ENCODE results near the gene ZNF185. TPM values are rescaled to one million over a fixed set of nuclear protein-coding genes. Genes with fewer than 3 reads are reported as not detected.

The ZNF185 gene
- total and polyA plus RNA-seq, 4 donors, result 3.7 to 8.9 (median 7.5) TPM

- no peak for DNase-seq (ENCODE audit: low read depth in 4 of 6, low spot score in 6 of 6)
- peaks cover 6% of the 10 kb centered on the region for H3K27me3 ChIP-seq (ENCODE audit: control insufficient read depth, insufficient read depth, low read length)
- no peak overlapping the region for H3K4me3 ChIP-seq (ENCODE audit: low read depth, low read length)
- peaks cover 20% of the 10 kb centered on the region for H3K4me1 ChIP-seq (ENCODE audit: control insufficient read depth, insufficient read depth, low read length)
- H3K36me3 ChIP-seq (ENCODE audit: control insufficient read depth, insufficient read depth, low read length), result no peaks in the 10 kb centered on the region
- WGBS (ENCODE audit: insufficient coverage), result 70% methylated on average over 7 of the region's 9 CpGs
- no peaks in the 10 kb centered on the region for H3K9me3 ChIP-seq (ENCODE audit: control insufficient read depth, insufficient read depth, low read length)
- H3K27ac ChIP-seq (ENCODE audit: low read depth, low read length), result no peak overlapping the region
These were observed 3.8 kb upstream of the ZNF185 start for GRCh38 chrX:152893980-152894610.

- Histone ChIP-seq H3K27me3 (ENCODE audit: control insufficient read depth, insufficient read depth, low read length) (peaks cover 6% of the 10 kb centered on the region), H3K36me3 (ENCODE audit: control insufficient read depth, insufficient read depth, low read length) (no peaks in the 10 kb centered on the region), H3K4me1 (ENCODE audit: control insufficient read depth, insufficient read depth, low read length) (peaks cover 20% of the 10 kb centered on the region), H3K4me3 (ENCODE audit: low read depth, low read length) (no peak overlapping the region), H3K9me3 (ENCODE audit: control insufficient read depth, insufficient read depth, low read length) (no peaks in the 10 kb centered on the region), H3K27ac (ENCODE audit: low read depth, low read length) (no peak overlapping the region)
- DNase-seq (ENCODE audit: low read depth in 4 of 6, low spot score in 6 of 6), result no peak
- 71% methylated on average over 3 of the region's 3 CpGs for WGBS (ENCODE audit: insufficient coverage)
These were observed 2.7 kb upstream of the ZNF185 start for GRCh38 chrX:152895121-152895520.

- no peak overlapping the region for H3K27ac ChIP-seq (ENCODE audit: low read depth, low read length)
- WGBS (ENCODE audit: insufficient coverage), result 87% methylated on average over 6 of the region's 8 CpGs
- H3K27me3 ChIP-seq (ENCODE audit: control insufficient read depth, insufficient read depth, low read length), result peaks cover 6% of the 10 kb centered on the region
- no peaks in the 10 kb centered on the region for H3K9me3 ChIP-seq (ENCODE audit: control insufficient read depth, insufficient read depth, low read length)
- H3K4me3 ChIP-seq (ENCODE audit: low read depth, low read length), result no peak overlapping the region
- no peak for DNase-seq (ENCODE audit: low read depth in 4 of 6, low spot score in 6 of 6)
- H3K36me3 ChIP-seq (ENCODE audit: control insufficient read depth, insufficient read depth, low read length), result no peaks in the 10 kb centered on the region
- H3K4me1 ChIP-seq (ENCODE audit: control insufficient read depth, insufficient read depth, low read length), result peaks cover 20% of the 10 kb centered on the region
These were observed 2.0 kb upstream of the ZNF185 start for GRCh38 chrX:152895724-152896420.

- 66% methylated on average over 7 of the region's 8 CpGs for WGBS (ENCODE audit: insufficient coverage)
- DNase-seq (ENCODE audit: low read depth in 4 of 6, low spot score in 6 of 6), result no peak
- peaks cover 6% of the 10 kb centered on the region for H3K27me3 ChIP-seq (ENCODE audit: control insufficient read depth, insufficient read depth, low read length)
These were observed 1.4 kb upstream of the ZNF185 start for GRCh38 chrX:152896450-152896849.

GRCh38 chrX:152898442-152898841 is 575 bp downstream of the ZNF185 start:
- H3K27ac ChIP-seq (ENCODE audit: low read depth, low read length), result no peak overlapping the region
- no peaks in the 10 kb centered on the region for H3K36me3 ChIP-seq (ENCODE audit: control insufficient read depth, insufficient read depth, low read length)
- peaks cover 26% of the 10 kb centered on the region for H3K4me1 ChIP-seq (ENCODE audit: control insufficient read depth, insufficient read depth, low read length)
- H3K27me3 ChIP-seq (ENCODE audit: control insufficient read depth, insufficient read depth, low read length), result peaks cover 6% of the 10 kb centered on the region
- DNase-seq (ENCODE audit: low read depth in 4 of 6, low spot score in 6 of 6), result no peak
- no peaks in the 10 kb centered on the region for H3K9me3 ChIP-seq (ENCODE audit: control insufficient read depth, insufficient read depth, low read length)
- 59% methylated on average over 9 of the region's 10 CpGs for WGBS (ENCODE audit: insufficient coverage)
- no peak overlapping the region for H3K4me3 ChIP-seq (ENCODE audit: low read depth, low read length)

More at GRCh38 chrX:152896450-152896849, 1.4 kb upstream of the ZNF185 start:
- no peak overlapping the region for H3K4me3 ChIP-seq (ENCODE audit: low read depth, low read length)
- peaks cover 20% of the 10 kb centered on the region for H3K4me1 ChIP-seq (ENCODE audit: control insufficient read depth, insufficient read depth, low read length)
- no peaks in the 10 kb centered on the region for H3K36me3 ChIP-seq (ENCODE audit: control insufficient read depth, insufficient read depth, low read length)
- no peak overlapping the region for H3K27ac ChIP-seq (ENCODE audit: low read depth, low read length)
- no peaks in the 10 kb centered on the region for H3K9me3 ChIP-seq (ENCODE audit: control insufficient read depth, insufficient read depth, low read length)

GRCh38 chrX:152899111-152899873 is 1.4 kb downstream of the ZNF185 start:
- H3K27me3 ChIP-seq (ENCODE audit: control insufficient read depth, insufficient read depth, low read length), result peaks cover 6% of the 10 kb centered on the region
- H3K4me3 ChIP-seq (ENCODE audit: low read depth, low read length), result no peak overlapping the region
- no peak for DNase-seq (ENCODE audit: low read depth in 4 of 6, low spot score in 6 of 6)
- no peak overlapping the region for H3K27ac ChIP-seq (ENCODE audit: low read depth, low read length)
- no peaks in the 10 kb centered on the region for H3K36me3 ChIP-seq (ENCODE audit: control insufficient read depth, insufficient read depth, low read length)
- H3K9me3 ChIP-seq (ENCODE audit: control insufficient read depth, insufficient read depth, low read length), result no peaks in the 10 kb centered on the region
- H3K4me1 ChIP-seq (ENCODE audit: control insufficient read depth, insufficient read depth, low read length), result peaks cover 25% of the 10 kb centered on the region
- WGBS (ENCODE audit: insufficient coverage), result 81% methylated on average over 16 of the region's 16 CpGs

GRCh38 chrX:152899874-152900719 is 2.2 kb downstream of the ZNF185 start:
- H3K27me3 ChIP-seq (ENCODE audit: control insufficient read depth, insufficient read depth, low read length), result peaks cover 6% of the 10 kb centered on the region

GRCh38 chrX:152900937-152901445 is 3.1 kb downstream of the ZNF185 start:
- no peaks in the 10 kb centered on the region for H3K36me3 ChIP-seq (ENCODE audit: control insufficient read depth, insufficient read depth, low read length)
- H3K27me3 ChIP-seq (ENCODE audit: control insufficient read depth, insufficient read depth, low read length), result peaks cover 6% of the 10 kb centered on the region
- no peaks in the 10 kb centered on the region for H3K9me3 ChIP-seq (ENCODE audit: control insufficient read depth, insufficient read depth, low read length)
- no peak overlapping the region for H3K4me3 ChIP-seq (ENCODE audit: low read depth, low read length)
- peaks cover 31% of the 10 kb centered on the region for H3K4me1 ChIP-seq (ENCODE audit: control insufficient read depth, insufficient read depth, low read length)
- no peak for DNase-seq (ENCODE audit: low read depth in 4 of 6, low spot score in 6 of 6)
- WGBS (ENCODE audit: insufficient coverage), result 74% methylated on average over 4 of the region's 8 CpGs
- no peak overlapping the region for H3K27ac ChIP-seq (ENCODE audit: low read depth, low read length)

More at GRCh38 chrX:152899874-152900719, 2.2 kb downstream of the ZNF185 start:
- Histone ChIP-seq H3K4me3 (ENCODE audit: low read depth, low read length) (no peak overlapping the region), H3K36me3 (ENCODE audit: control insufficient read depth, insufficient read depth, low read length) (no peaks in the 10 kb centered on the region), H3K9me3 (ENCODE audit: control insufficient read depth, insufficient read depth, low read length) (no peaks in the 10 kb centered on the region), H3K27ac (ENCODE audit: low read depth, low read length) (no peak overlapping the region), H3K4me1 (ENCODE audit: control insufficient read depth, insufficient read depth, low read length) (peaks cover 31% of the 10 kb centered on the region)
- 77% methylated on average over 12 of the region's 12 CpGs for WGBS (ENCODE audit: insufficient coverage)
- DNase-seq (ENCODE audit: low read depth in 4 of 6, low spot score in 6 of 6), result no peak
